ENCODE data around the gene VAV3.

DNA sequence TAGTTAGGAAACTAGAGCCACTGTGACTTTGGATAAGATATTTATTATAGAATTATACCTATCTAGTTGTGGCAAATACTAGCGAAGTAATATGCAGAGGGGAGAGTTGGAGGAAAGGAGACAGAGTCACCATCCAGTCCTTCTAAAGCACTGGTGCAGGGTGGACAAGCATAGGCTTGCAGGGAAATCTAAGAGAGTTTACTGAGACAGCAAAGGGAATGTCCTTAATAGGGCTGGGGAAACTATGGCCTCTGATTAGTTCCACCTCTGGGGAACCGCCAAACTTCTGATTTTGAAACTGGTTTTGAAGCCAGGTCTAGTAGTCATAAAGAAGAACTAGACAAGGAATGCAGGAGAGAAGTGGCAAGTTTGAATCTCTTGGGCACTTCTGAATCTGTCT, 407.9 kb downstream of the VAV3 start:
- TF ChIP-seq, protein P1, sequence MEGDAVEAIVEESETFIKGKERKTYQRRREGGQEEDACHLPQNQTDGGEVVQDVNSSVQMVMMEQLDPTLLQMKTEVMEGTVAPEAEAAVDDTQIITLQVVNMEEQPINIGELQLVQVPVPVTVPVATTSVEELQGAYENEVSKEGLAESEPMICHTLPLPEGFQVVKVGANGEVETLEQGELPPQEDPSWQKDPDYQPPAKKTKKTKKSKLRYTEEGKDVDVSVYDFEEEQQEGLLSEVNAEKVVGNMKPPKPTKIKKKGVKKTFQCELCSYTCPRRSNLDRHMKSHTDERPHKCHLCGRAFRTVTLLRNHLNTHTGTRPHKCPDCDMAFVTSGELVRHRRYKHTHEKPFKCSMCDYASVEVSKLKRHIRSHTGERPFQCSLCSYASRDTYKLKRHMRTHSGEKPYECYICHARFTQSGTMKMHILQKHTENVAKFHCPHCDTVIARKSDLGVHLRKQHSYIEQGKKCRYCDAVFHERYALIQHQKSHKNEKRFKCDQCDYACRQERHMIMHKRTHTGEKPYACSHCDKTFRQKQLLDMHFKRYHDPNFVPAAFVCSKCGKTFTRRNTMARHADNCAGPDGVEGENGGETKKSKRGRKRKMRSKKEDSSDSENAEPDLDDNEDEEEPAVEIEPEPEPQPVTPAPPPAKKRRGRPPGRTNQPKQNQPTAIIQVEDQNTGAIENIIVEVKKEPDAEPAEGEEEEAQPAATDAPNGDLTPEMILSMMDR (IDR thresholded peaks at IDR 0.05): no peak
- TF ChIP-seq POLR2AphosphoS5 (IDR thresholded peaks at IDR 0.05): no peak
